ENCODE results near the gene NSMCE3.
"Not testable (repeated sequence)": the region's sequence is repeated elsewhere in the genome, so short reads cannot be mapped to it uniquely, and the experiment has no call there.

Gene NSMCE3

DNA sequence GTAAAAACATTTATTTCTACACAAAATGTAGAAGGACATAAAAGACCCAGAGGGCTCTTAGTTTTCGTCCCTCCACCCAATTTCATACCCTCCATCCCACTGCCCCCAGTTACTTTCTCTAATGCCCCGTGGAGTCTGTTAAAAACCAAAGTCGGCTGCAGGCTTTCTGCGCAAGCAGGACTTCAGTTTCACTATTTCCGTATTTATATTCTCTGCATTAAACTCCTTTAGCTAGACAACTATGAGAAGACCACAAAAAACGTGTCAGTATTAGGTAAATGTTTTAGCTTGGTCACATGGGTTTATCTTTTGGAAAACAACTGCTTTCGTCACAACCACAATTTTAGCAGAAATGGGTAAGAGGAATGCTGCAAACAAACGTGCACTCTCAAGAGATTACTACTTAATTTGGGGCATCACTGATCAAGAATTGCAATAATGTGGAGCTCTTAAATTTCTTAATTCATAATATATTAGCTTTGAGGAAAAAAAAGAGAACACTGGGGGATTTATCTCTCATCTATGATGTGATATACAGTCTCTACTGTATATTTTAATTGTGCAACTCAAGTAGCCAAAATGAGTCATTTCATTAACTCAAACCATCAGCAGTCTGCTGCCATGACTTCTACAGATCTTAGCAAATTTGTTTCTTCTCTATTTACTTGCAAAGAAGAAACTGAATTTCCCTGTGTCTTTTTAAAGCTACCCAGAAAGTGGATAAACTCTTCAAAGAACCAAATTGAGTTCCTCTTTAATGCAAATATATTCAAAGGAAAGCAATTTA, 740 bp upstream of the NSMCE3 start:
- DNase-seq (ENCODE audit: low read depth) = no peak

DNA sequence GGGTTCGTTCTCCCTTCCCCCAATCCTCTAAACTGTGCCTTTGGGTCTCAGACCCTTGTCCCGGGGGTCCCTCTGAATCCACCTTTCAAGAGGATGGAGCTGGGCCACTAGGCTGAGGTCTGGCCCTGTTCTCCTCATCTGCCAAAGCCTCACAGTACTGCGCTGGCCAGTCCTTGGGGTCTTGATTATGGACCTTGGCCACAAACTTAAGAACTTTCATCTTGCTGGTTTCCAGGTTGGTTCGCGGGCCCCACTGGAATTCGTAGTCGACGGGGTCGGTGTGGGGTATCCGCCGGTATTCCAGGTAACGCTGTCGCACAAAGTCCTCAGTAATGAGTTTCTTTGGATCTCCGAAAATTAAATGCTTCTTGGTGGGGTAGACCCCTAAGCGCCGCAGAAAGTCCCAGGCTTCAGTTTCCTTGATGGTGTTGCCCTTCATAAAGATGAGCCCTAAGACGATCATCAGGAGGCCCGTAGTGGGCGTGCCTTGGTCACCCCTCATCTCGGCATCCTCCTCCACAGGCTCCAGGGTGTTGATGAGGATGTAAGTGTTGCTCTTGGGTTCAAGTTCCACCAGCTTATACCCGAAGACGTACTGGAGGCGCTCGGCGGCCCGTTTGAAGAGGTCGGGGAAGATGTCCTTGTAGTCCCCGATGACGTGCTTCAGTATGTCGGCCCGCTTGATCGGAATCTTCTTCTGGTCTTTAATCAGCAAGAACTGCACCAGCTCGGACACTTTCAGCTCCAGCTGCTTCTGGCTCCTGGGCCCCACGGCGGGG, 727 bp downstream of the NSMCE3 start:
- peak; percentile 21 for DNase-seq (ENCODE audit: low read depth)

DNA sequence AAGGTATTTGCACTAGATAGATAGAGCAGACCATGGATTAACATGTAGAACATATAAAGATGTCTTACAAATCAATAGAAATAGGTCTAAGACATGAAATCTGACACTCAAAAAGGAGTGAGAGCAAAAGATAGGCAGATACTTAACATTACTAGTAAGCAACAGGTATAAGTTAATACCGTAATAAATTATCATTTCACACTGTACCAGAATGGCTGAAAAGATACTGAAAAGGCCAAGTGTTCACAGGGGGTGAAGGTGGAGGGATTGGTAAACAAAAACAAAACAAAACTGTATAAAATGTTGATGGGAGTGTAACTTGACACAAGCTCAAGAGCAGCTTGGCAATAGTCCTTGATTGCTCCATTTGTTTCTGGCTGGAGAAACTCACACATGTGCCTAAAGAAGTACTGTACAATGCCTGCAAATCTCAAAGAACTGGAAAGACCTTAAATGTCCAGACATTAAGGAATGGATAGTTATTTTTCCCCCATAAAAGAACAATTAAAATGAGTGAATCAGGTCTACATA, 3.5 kb downstream of the NSMCE3 start:
- no peak for DNase-seq (ENCODE audit: low read depth)

DNA sequence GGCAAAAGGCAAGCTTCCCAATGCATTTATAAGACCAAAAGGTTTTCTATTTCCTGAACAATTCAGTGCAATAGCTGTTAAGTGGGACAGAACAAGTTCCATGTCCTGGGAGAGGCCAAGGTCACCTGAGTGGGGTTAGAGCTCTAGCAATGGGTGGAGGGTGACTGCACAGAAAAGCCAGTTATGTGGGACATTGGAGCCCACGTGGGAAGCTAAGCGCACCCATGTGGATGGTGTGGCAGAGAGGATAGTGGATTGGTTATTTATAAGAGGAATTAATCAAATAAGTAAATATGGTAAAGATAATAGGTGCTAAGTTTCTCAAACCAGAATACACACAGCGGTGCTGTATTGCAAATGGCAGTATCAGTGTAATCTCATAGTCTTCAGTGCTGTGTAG, 6.3 kb downstream of the NSMCE3 start:
- DNase-seq (ENCODE audit: low read depth) = no peak

DNA sequence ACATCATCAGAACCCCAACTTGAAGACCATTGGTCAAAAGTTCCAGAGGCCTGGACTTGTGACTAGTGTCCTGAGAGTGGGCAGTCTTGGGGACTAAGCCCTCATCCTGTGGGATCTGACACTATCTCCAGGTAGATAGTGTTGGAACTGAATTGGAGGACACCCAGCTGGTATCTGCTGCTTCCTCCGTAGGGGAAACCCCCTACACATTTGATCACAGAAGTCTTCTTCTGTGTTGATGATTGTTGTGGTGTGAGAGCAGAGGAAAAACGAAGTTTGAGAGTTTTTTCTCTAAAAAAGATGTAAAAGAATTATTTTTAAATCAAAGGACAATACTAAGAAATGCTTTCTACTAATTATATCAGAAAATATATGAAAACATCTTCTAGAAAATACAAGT, 6.9 kb downstream of the NSMCE3 start:
- DNase-seq (ENCODE audit: low read depth) = no peak

DNA sequence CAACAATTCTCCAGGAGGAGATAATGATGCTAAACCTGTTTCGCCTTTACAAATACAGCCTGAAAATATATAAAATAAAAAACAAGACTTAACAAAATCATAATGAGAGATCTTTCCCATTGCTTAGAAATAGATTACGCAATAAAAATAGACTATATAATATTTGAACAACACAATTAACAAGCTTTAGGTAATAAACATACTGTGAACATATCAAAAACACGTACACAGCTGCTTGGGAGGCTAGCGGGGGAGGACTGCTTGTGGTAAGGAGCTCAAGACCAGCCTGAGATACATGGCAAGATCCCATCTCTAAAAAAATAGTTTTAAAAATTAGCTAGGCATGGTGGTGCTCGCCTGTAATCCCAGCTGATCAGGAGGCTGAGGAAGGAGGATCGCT, 8.7 kb downstream of the NSMCE3 start:
- no peak for DNase-seq (ENCODE audit: low read depth)

DNA sequence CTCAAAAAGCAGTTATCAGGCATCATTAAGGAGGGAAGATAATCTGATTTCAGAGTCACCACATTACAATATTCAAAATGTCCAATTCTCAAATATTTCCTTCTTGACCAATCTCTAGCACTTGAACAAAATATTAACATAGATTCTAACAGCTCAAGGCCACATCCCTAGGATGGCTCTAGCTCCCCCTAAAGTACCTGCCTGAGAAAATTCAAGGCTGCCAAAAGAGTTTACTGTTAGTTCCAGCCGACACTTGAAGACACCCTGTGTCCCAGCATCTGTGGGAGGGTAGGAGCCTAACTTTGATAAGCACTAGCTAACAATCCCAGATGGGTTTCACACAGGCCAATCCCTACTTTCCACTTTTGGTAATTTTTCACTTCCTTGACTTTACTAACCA, 10.4 kb downstream of the NSMCE3 start:
- DNase-seq (ENCODE audit: low read depth) = no peak

DNA sequence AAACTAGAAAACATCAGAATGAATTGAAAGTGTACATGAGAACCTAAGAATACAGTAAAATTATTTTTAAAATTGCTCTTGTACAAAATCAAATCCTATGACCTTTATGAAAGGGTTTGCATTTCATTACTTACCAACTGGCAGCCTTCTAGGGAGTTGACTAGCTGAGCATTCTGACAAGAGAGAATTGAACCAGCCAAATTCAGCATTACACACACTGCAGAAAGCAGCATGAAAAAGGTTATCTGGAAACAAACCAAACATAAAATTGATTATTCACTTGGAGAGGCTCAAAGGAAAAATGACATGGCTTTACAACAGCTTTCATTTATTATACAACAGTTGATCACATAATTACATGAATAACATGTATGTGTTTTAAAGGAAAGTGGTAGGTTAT, 17.4 kb downstream of the NSMCE3 start:
- no peak for DNase-seq (ENCODE audit: low read depth)

DNA sequence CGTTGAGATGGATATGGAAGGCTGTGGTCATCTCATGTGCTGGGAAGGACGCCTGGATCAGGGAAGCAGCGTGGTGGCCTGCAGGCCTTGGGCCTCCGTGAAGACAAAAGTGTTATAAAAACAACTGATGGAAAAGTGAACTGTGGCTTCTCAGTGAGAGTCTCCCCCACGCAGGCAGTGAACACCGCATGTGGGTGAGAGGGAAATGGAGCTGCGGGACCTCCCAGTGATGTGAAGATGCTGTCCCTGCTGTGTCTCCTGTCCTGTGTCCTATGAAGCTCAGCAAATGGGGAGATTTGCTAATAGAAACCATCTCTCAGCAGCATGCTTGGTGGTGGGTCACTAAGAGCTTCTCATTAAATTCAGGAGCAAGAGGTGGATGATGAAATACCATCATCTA, 25.1 kb downstream of the NSMCE3 start:
- no peak for DNase-seq (ENCODE audit: low read depth)

DNA sequence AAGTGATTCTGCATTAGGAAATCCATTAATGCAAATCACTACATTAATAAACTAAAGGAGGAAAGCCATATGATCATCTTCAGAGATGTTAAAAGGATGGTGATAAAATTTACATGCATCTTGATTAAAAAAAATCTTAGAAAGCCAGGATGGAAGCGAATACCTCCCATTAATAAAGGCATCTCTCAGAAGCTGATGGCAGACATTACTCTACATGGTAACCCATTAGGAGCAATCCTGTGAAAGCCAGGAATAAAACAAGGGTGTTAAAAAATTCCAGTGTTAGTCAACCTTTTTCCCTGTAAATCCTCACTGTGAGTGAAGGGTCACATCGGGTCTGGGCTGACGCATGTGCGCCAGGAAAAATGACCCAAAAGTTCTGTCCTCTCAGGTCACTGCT, 25.5 kb downstream of the NSMCE3 start:
- no peak for DNase-seq (ENCODE audit: low read depth)

DNA sequence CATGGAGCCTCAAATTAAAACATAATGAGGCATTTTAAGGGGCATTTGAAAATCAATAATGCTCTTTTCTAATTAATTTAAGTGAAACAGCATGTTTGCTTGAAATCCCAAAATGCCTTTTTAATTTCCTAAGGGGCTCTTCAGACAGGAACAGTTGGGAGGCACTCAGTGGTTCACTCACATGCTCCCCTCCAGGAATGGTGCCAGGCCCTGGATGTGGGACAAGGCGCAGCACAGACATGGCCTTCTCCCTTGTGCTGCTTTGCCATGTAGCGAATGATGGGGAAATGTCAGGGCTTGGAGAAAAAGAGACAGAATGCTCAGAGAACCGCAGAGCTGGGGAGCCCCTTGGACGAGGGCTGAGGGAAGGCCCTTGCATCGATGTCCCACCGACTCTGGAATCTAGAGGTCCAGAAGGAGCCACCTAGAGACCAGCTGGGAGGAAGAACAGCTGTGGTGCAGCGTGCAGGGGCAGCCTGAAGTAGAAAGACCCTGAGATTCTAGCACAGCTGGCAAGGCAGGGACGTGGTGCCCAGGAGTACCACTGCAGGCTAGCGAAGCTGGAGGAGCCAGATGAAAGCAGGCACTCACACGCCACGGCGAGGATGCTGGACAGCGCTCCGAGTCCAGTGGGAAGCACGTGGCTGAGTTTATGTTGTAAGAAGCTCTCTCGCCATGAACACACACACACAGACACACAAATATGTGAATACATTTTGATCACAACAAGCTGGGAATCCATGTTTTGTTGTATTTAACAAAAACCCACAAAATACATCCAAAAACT, 27.0 kb downstream of the NSMCE3 start:
- DNase-seq (ENCODE audit: low read depth) = no peak

DNA sequence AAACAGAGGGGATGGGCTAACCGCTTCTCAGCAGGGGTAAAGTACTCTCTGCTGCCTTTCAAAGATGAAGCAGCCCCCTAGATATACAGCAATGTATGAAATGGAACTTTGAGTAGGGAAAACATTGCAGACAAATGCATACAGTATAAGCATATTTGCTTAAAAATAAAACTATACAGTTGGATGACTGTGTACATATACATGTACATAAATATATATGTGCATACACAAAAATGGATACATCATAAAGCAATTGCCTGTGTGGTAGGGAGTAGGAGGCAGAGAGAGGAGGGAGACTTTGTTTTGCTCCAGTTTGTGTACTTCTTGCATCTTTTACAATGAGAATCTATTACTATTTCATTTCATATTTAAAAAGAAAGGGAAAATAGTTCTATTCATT, 28.4 kb downstream of the NSMCE3 start:
- no peak for DNase-seq (ENCODE audit: low read depth)

DNA sequence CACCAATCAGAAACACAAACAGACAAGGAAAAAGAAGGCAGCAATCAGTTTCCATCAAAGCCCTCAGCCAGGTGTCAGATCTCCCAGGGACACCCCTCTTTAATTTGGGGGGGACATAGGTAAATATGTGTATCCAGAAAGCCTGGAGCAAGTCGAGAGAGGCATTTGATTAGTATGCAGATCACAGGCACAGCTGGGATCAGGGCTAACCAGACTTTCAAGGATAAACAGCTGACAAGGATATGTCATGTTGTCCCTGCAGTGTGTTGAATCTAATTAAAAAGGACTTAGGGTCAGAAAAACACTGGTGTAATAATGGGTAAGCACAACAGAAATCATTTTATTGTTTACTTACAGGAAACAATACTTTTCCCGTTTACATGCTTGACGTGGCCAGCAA, 30.2 kb downstream of the NSMCE3 start:
- no peak for DNase-seq (ENCODE audit: low read depth)

DNA sequence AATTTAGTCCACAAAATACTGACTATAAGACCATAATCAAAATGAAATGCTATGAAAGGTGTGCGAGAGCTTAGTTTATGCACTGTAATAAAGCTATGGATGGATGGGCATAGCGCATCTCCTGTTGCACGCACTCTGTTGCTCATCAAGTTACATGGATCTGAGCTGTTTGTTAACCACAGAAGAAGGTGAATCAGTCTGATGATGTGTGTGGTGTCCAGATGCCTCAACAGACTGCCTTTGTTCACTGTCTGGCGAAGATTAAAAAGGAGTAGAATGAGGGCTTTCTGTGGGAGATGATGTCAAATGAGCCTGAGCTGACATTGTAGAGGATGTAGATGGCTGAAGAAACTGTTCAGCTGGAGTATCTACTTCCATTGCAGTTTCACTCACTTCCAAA, 36.1 kb downstream of the NSMCE3 start:
- DNase-seq (ENCODE audit: low read depth) = no peak

DNA sequence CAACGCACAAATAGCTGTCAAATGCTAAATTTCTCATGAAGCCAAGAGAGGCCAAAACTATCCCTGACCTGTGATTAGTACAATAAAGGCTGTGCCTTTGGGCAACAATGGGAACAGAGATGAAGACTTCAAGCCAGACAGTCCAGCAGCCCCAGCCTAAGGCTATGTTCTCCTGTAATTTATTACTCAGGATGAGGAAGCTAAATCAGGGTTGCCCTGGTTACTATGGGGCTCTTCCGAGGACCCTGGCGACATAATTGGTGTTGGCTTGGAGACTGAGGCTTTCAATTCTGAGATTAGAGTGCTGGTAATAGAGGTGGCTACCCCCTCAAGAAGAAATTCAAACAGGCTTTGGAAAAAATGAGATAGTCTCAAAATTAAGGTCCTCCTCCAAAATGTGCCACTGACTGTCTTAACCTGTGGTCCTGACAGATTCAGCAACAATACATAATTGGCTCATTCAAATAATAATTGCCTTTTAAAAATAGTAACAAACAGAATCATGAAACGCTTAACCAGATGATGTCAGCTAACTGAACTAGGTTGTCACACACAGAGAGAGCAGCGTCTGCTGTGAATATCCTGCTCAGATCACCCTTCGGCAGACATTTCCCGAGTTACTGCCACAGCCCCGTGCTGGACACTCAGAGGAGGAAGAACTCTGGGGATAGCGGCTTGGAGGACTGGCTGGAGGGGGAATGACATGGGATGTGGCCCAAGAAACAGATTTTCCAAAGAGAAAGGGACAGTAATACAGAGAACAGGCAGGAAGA, 43.0 kb downstream of the NSMCE3 start:
- no peak for DNase-seq (ENCODE audit: low read depth)

DNA sequence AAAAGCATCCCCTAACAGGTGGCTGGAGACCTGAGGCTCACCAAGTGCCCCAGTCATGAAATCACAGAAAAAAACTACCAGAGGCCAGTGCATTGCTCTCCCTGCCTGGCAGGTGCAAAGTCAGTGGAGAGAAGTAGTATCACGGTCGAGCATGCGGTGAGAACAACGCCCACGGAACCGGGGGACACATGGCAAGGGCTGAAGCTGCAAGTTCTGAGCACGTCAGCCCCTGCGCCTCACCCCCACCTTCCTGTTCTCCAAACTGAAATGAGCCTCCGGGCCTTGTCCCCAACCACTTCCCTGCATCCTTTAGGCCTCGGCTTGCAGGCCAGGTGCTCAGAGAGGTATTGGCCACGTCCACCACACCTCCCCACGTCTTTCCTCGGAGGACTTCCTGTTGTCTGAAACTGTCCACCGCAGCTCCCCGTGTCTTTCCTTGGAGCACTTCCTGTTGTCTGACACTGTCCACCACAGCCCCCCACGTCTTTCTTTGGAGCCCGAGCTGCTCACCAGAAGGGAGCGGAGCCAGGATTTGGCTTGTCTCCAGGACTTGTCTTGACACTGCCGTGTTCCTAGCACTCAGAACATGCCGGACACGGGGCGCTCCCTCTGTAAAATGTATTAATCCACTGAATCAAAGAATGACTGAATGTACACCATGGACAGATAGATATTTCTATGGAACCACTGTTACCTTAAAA, 43.9 kb downstream of the NSMCE3 start:
- DNase-seq (ENCODE audit: low read depth) = no peak

DNA sequence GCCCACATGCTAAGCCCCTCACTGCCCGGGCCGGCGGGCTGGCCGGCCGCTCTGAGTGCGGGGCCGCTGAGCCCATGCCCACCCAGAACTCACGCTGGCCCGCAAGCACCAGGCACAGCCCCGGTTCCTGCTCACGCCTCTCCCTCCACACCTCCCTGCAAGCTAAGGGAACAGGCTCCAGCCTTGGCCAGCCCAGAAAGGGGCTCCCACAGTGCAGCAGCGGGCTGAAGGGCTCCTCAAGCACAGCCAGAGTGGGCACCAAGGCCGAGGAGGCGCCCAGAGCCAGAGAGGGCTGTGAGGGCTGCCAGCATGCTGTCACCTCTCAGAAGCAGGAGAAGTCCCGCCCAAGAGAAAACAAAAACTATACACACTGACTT, 44.6 kb downstream of the NSMCE3 start:
- DNase-seq (ENCODE audit: low read depth) = not testable (repeated sequence)

DNA sequence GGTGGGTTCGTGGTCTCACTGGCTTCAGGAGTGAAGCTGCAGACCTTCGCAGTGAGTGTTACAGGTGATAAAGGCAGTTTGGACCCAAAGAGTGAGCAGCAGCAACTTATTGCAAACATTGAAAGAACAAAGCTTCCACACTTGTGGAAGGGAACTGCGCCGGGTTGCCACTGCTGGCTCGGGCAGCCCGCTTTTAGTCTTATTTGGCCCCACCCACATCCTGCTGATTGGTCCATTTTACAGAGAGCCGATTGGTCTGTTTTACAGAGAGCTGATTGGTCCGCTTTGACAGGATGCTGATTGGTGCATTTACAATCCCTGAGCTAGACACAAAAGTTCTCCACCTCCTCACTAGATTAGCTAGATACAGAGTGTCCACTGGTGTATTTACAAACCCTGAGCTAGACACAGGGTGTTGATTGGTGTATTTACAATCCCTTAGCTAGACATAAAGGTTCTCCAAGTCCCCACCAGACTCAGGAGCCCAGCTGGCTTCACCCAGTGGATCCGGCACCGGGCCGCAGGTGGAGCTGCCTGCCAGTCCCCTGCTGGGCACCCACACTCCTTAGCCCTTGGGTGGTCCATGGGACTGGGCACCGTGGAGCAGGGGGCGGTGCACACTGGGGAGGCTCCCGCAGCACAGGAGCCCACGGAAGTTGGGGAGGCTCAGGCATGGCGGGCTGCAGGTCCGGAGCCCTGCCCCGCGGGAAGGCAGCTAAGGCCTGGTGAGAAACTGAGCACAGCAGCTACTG, 45.2 kb downstream of the NSMCE3 start:
- not testable (repeated sequence) for DNase-seq (ENCODE audit: low read depth)

DNA sequence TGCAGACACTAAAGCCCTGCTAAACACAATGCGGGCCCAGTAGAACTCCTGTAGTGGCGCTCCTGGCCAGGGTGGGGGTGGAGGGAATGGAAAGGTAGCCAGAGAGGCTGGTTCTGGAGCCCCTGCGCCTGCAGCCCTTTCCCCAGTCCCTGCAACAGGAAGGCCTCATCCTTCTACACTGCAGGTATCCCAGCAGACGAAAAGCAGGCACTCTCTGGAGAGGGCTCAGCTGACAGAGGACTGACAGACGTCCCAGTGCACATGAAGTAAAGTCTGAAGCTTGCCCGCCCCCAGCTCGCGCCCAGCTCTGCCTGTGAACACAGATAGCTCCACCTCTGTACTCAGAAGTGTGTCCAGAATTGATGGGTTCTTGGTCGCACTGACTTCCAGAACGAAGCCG, 46.0 kb downstream of the NSMCE3 start:
- no peak for DNase-seq (ENCODE audit: low read depth)

DNA sequence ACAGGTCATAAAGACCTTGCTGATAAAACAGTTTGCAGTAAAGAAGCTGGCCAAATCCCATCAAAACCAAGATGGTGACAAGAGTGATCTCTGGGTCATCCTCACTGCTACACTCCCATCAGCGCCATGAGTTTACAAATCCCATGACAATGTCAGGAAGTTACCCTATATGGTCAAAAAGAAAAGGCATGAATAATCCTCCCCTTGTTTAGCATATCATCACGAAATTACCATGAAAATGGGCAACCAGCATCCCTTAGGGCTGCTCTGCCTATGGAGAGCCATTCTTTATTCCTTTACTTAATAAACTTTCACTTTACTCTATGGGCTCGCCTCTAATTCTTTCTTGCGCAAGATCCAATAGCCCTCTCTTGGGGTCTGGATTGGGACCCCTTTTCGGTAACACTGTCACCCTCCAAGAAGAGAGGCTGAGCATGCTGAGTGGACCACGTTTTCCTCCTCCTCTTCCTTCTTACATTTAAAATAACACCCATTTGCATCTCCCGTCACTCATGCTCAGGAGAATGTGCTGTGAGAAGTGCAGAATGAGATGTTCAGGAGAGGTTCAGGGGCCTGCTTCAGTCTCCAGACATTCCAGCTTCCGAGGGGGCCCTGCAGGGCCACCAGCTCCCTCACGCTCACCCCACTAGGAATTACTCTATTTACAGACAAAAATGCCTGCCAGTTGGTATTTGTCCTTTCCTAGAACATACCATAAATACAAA, 47.3 kb downstream of the NSMCE3 start:
- DNase-seq (ENCODE audit: low read depth) = no peak

All from stimulated activated CD8-positive, alpha-beta memory T cell treated with anti-CD3 and anti-CD28 coated beads, Interleukin-12 subunit alpha, Interleukin-12 subunit beta, amount 100 ng/mL, for 1 hour (primary cell).